Adrenal gland (tissue), 5 donors: ENCODE results near the gene ZNF554.
"Not testable (repeated sequence)": the region's sequence is repeated elsewhere in the genome, so short reads cannot be mapped to it uniquely, and the experiment has no call there.

Experiments
- CTCF ChIP-seq, 6 experiments: fragments of 450-650 bp in 4 of 6; fragments of 200-600 bp in 2 of 6; sonication (generic) in 1 of 6; IDR thresholded peaks; 1 replicate in 5 of 6; 2 replicates in 1 of 6; pipeline versions ENCODE4 v1.5.1 to v1.8.0; 2016 to 2021; ENCODE audit warnings: antibody characterized with exemption in 6 of 6, mild to moderate bottlenecking in 2 of 6, moderate library complexity in 1 of 6
- POLR2A ChIP-seq, 2 donors: fragments of 450-650 bp; IDR thresholded peaks; one replicate each; pipeline ENCODE4 v1.6.1; 2017; ENCODE audit warnings: antibody characterized with exemption in 2 of 2, mild to moderate bottlenecking in 2 of 2, moderate library complexity in 1 of 2
- donor health status: DM: no; HTN: no; CAD: no.

GRCh38 chr19:2817237-2817829, 2.3 kb upstream of the ZNF554 start:
- not testable (repeated sequence) for TF ChIP-seq CTCF, POLR2A (IDR thresholded peaks at IDR 0.05)
